SK-N-SH (cell line): ENCODE measurements around the gene COL4A3.

Experiments used
- CHD2 ChIP-seq: fragments of 150-350 bp; IDR thresholded peaks from 2 replicates; pipeline ENCODE4 v1.6.1; 2018; ENCODE audit warnings: low read length; ENCODE audit not compliant: partially characterized antibody
- CTCF ChIP-seq: fragments of 200-600 bp; sonication (generic); IDR thresholded peaks from 2 replicates; pipeline ENCODE4 v1.6.1; 2017; ENCODE audit warnings: antibody characterized with exemption, mild to moderate bottlenecking, moderate library complexity
- EP300 ChIP-seq, 2 experiments: IDR thresholded peaks; 2 replicates each; pipeline versions ENCODE4 v1.4.0 to v1.6.1; 2012; ENCODE audit warnings: borderline replicate concordance in 1 of 2, low read depth in 1 of 2, low read length in 1 of 2
- GATA2 ChIP-seq: sonication (generic); formaldehyde crosslinking; IDR thresholded peaks from 2 replicates; pipeline ENCODE4 v1.5.0; 2020; ENCODE audit warnings: mild to moderate bottlenecking, missing genetic modification reagents
- POLR2AphosphoS5 ChIP-seq: IDR thresholded peaks from 2 replicates; pipeline ENCODE4 v1.6.1; 2012; ENCODE audit warnings: low read depth, low read length
- RAD21 ChIP-seq: IDR thresholded peaks from 2 replicates; pipeline ENCODE4 v1.6.1; 2012; ENCODE audit warnings: mild to moderate bottlenecking, low read length
- REST ChIP-seq: IDR thresholded peaks from 2 replicates; pipeline ENCODE4 v1.6.1; 2012; ENCODE audit warnings: mild to moderate bottlenecking, low read depth, low read length, moderate library complexity
- RFX5 ChIP-seq: IDR thresholded peaks from 2 replicates; pipeline ENCODE4 v1.6.1; 2012; ENCODE audit warnings: mild to moderate bottlenecking, improper control_type of control experiment, low read length
- RXRA ChIP-seq: IDR thresholded peaks from 2 replicates; pipeline ENCODE4 v1.4.0; 2012; ENCODE audit warnings: low read depth, mild to moderate bottlenecking, borderline replicate concordance
- SMC3 ChIP-seq: IDR thresholded peaks from 2 replicates; pipeline ENCODE4 v1.6.1; 2012; ENCODE audit warnings: low read depth, low read length, improper control_type of control experiment
- TAF1 ChIP-seq: IDR thresholded peaks from 2 replicates; pipeline ENCODE4 v1.6.1; 2012; ENCODE audit warnings: low read depth, mild to moderate bottlenecking, low read length, moderate library complexity, borderline replicate concordance
- TEAD4 ChIP-seq: IDR thresholded peaks from 2 replicates; pipeline ENCODE4 v1.4.0; 2012; ENCODE audit warnings: mild to moderate bottlenecking, borderline replicate concordance; ENCODE audit not compliant: insufficient read depth
- USF1 ChIP-seq: IDR thresholded peaks from 2 replicates; pipeline ENCODE4 v1.4.0; 2012; ENCODE audit warnings: low read depth, borderline replicate concordance
- ZBTB33 ChIP-seq: IDR thresholded peaks from 2 replicates; pipeline ENCODE4 v1.4.0; 2012; ENCODE audit warnings: low read depth, borderline replicate concordance

- TF ChIP-seq CTCF = no peak
- no peak for TF ChIP-seq RXRA
- no peak for TF ChIP-seq EP300 (IDR thresholded peaks at IDR 0.05; ENCODE audit: borderline replicate concordance in 1 of 2, low read depth in 1 of 2, low read length in 1 of 2)
- no peak for TF ChIP-seq RFX5
- TF ChIP-seq USF1 = no peak
- no peak for TF ChIP-seq SMC3
- no peak for TF ChIP-seq GATA2 (CRISPR knock-in tag)
- TF ChIP-seq TAF1 = no peak
- no peak for TF ChIP-seq CHD2
- no peak for TF ChIP-seq POLR2AphosphoS5
- no peak for TF ChIP-seq RAD21
- TF ChIP-seq REST = no peak
- no peak for TF ChIP-seq TEAD4
- no peak for TF ChIP-seq ZBTB33
These were observed 17.4 kb upstream of the COL4A3 start for GRCh38 chr2:227147023-227147422.
